DMS153 treated with DMSO at 0.1 percent for 48 hours (cell line): ENCODE measurements around the gene FHL1.
"Not testable (repeated sequence)": the region's sequence is repeated elsewhere in the genome, so short reads cannot be mapped to it uniquely, and the experiment has no call there.

Source experiments
- DNase-seq: peaks from one replicate; lab custom pipeline; 2025; ENCODE audit not compliant: unreplicated experiment; lab: John Stamatoyannopoulos, UW

The FHL1 gene

DNA sequence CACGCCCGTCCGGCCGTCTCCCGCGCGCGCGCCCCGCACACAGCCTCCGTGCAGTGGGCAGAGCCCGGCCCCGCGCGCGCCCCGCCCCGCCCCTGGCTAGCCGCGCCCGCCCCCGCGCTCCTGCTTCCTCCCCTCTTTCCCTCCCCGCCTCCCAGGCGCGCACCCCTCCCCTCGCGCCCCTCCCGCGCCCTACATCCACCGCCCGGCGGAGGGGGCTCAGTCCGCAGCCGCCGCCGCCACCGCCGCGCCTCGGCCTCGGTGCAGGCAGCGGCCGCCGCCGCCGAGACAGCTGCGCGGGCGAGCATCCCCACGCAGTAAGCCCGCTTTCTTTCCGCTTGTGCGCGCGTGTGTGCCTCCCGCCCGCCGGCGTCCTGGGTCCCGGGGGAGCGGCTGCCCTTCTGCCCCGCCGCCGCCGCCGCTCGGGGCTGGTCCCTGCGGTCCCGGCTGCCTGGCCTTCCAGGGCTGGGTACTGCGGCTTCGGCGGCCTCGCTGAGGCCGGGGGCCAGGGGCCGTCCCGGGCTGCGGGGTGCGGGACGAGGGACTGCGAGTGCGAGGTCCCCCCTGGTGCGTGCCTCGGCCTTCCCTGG, at the start of gene FHL1:
Gene FHL1 (plus strand): TSS at position 219 of the 587 bp plus-strand sequence.
- DNase-seq, result no peak

DNA sequence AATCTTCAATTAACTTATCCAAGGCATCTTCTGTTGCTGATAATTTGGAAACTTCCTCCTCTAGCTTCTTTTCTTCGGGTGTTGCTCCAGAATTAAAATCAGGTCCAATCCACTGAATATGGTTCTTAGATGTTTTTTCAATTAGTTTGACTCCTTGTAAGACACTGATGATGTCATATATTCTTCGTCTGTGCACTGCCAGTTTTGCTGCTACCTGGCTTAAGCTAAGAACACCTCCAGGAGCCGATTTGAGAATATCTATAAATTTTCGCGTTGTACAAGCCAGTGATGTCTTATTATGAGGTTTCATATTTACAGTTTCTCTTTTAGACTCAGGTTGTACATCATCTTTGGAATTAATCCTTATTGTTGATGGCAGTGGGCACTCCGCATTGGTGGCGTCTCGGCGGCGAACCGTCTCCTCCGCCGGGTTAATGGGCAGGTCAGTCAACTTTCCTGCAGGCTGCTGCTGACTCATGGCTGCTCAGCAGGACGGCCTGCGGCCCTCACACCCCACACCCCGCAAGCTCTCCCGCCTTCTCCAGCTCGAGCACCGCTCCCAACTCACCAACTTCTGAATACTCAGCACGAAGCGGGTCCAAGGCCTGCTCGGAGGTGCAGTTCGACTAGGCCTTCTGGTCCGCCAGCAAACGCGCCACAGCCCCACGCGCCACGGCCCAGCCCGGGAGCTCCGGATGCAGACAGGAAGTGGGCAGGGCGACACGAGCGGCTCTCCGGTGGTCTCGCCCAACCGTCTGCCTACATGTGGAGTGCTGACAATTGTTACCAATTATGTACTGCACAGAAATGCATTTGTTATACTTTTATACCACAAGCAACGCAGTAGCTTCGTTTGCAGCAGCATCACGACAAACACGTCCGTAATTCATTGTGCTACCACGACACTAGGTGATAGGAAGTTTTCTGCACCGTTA, 49.2 kb upstream of the FHL1 start:
- no peak for DNase-seq

GRCh38 chrX:136104936-136105335, 42.4 kb upstream of the FHL1 start:
- DNase-seq, result no peak

DNA sequence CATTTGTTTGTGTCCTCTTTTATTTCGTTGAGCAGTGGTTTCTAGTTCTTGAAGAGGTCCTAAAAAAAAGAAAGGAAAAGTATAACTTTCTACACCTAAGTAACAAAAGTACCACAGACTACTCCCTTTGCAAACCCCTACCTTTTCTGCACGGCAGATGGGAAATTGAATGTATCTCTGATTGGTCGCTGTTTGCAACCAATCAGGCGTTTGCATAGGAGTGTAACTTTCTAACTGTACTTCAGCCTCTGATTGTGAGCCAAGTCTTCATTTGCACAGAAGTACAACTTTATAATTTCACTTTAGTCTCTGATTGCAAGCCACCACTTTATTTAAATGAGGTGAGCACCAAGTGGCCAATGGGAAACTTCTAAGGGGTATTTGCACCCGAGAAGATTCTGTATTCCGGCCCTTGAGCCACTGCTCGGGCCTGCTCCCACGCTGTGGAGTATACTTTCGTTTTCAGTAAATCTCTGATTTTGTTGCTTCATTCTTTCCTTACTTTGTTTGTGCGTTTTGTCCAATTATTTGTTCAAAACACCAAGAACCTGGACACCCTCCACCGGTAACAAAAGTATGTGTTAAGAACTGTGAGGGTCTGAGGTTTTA, 40.3 kb upstream of the FHL1 start:
- no peak for DNase-seq

- not testable (repeated sequence) for DNase-seq
These were observed 38.4 kb upstream of the FHL1 start for GRCh38 chrX:136108905-136109304.

DNA sequence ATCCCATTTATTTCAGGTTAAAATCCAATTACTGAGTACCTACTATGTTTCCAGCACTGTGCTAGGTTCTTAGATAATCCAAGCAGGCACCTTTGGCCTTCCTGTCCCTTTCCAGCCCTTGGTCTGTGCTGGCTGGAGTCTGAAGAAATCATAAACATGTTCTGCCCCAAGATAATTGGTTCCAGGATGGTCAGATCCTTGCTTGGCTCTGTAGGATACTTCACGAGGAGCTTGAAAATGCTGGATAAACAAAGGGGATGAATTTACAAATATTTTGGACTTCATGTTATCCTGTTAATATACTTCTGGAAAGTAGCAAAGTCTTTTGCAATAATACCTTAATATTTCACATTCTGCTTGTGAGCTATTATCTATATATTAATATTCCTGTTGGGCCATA, 35.0 kb upstream of the FHL1 start:
- no peak for DNase-seq

- no peak for DNase-seq
These were observed 34.6 kb upstream of the FHL1 start for GRCh38 chrX:136112778-136113177.

DNA sequence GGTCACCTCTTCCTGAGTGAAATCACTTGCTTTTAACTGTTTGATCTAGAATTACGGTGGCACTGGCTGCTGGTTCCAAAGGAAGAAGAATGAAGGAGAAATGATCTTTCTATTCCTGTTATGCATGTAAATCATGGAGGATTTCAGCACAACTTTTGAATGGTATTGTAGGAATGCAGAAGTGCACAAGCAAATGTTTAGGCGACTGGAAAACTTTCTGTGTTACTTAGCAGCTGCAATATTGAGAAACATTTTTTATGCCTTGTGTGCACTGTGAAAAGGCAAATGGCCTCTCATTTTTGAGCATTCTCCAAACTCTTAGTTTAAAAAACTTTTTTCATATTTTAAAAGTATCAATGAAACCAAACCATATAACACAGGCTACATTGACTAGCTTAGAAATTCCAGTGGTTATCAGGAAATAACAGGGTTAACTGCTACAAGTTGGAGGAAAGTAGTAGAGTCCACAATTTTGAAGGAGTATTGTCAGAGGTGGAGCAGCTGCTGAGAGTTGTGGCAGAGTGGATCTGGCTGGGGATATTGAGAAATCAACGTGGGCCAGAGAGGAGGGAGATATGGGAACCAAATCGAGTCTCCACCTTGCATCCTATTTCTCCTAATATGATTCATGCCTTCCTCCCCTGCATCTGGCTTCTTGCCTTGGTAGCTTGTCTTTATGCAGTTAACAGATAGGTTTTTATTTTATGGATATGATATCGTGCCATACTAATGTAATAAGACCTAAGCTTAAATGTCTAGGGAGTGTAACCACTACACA, 32.0 kb upstream of the FHL1 start:
- DNase-seq, result no peak

- DNase-seq, result no peak
These were observed 31.4 kb upstream of the FHL1 start for GRCh38 chrX:136115904-136116297.

- no peak for DNase-seq
These were observed 25.5 kb upstream of the FHL1 start for GRCh38 chrX:136121788-136122187.

- DNase-seq, result no peak
These were observed 25.1 kb upstream of the FHL1 start for GRCh38 chrX:136122207-136122606.

- no peak for DNase-seq
These were observed 22.2 kb upstream of the FHL1 start for GRCh38 chrX:136125106-136125505.

DNA sequence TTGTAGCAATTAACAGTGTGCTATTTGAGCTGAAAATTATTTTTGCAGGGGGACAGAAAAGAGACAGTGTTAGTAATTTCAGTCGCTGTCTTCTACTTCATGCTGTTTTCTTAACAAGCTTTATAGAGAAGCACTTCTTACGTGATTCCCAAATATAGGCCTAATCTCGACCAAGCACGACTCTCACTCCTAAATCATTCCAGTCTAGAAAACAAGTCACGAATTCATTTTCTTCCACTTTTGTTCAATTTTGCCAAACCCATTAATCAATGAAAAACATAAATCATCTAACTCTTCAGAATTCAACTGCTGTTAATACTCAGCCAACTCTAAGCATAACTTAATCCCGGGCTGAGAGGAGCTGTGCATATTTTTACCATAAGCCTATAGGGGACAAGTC, 21.0 kb upstream of the FHL1 start:
- no peak for DNase-seq

DNA sequence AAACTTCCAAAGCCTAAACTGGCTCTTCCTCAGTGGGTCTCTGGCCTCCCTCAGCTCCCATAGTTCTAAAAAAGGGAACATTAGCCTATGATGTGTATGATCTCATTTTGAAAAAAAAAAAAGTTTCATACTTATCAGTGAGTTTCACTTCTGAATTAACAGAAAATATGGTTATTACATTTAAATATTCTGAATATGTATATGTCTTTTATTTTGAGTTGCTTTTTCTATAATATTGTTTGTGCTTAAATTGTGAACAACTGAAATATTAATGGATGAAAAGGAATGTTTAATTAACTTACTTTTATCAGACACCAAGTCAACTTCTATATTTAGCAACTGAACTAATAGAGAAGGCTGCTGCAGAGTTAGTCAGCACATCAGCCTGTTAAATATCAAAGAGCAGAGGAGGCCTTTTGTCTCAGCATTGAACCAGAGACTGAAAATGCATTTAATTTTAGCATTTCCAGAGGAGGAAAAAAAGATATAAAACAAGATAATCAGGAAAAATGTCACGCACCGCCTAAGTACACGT, 20.4 kb upstream of the FHL1 start:
- DNase-seq, result no peak

DNA sequence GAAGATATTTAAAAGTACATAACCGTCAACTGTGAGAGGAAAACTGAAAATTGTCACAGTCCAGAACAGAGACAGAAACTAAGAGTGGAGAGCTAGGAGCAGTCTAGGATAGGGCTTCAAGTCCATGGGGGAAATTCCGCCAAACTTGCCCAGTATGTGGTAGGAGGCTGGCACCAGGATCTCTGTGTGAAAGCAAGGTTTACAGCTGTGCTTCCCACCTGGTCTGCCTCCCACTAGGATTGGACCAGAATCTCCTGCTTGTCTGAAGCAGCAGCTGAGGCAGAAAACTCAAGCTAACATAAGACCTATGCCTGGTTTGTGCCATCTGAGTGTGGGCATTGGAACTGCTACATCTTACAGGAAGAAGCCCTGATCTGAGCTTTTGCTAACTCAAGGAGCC, 18.6 kb upstream of the FHL1 start:
- no peak for DNase-seq

- DNase-seq, result no peak
These were observed 16.2 kb upstream of the FHL1 start for GRCh38 chrX:136130931-136131833.

- no peak for DNase-seq
These were observed 8.4 kb upstream of the FHL1 start for GRCh38 chrX:136138939-136139338.

DNA sequence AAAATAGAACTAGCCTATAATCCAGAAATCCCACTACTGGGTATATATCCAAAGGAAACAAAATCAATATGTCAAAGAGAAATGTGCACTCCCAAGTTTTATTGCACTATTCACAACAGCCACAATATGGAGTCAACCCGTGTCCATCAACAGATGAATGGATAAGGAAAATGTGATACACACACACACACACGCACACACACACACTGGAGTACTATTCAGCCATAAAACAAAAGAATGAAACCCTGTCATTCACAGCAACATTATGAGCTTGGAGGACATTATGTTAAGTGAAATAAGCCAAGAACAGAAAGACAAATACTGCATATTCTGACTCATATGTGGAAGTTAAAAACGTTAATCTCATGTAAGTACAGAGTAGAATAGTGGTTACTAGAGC, 5.8 kb upstream of the FHL1 start:
- no peak for DNase-seq

- DNase-seq, result no peak
These were observed 4.7 kb upstream of the FHL1 start for GRCh38 chrX:136142592-136142991.

GRCh38 chrX:136143711-136144110, 3.6 kb upstream of the FHL1 start:
- DNase-seq, result no peak
